SK-N-MC (cell line): Measurements from ENCODE around the gene PAX5.

Source experiments
- EZH2 ChIP-seq: fragments of 200-600 bp; sonication (generic); IDR thresholded peaks from one replicate; pipeline ENCODE4 v1.6.1; 2017; ENCODE audit warnings: antibody characterized with exemption
- FOXP2 ChIP-seq: optimal IDR thresholded peaks from 2 replicates; pipeline ENCODE3; 2011; ENCODE audit warnings: mild to moderate bottlenecking, moderate library complexity; ENCODE audit not compliant: insufficient read depth; ENCODE audit errors: extremely low read length, control extremely low read depth
- POLR2AphosphoS5 ChIP-seq: IDR thresholded peaks from 2 replicates; pipeline ENCODE4 v1.6.1; 2012; ENCODE audit warnings: mild to moderate bottlenecking, low read depth, low read length, borderline replicate concordance

- TF ChIP-seq EZH2 = no peak
- no peak for TF ChIP-seq POLR2AphosphoS5
- no peak for TF ChIP-seq FOXP2
Observed at GRCh38 chr9:37002036-37002412, 32.0 kb downstream of the PAX5 start.
